HG03460 (cell line): ENCODE results near the gene POLD3.

ENCODE experiments used
- ATAC-seq: cut with Tn5 transposase; IDR thresholded peaks from one replicate; pipeline ENCODE4 v1.9.1; 2021; ENCODE audit not compliant: unreplicated experiment

The POLD3 gene

DNA sequence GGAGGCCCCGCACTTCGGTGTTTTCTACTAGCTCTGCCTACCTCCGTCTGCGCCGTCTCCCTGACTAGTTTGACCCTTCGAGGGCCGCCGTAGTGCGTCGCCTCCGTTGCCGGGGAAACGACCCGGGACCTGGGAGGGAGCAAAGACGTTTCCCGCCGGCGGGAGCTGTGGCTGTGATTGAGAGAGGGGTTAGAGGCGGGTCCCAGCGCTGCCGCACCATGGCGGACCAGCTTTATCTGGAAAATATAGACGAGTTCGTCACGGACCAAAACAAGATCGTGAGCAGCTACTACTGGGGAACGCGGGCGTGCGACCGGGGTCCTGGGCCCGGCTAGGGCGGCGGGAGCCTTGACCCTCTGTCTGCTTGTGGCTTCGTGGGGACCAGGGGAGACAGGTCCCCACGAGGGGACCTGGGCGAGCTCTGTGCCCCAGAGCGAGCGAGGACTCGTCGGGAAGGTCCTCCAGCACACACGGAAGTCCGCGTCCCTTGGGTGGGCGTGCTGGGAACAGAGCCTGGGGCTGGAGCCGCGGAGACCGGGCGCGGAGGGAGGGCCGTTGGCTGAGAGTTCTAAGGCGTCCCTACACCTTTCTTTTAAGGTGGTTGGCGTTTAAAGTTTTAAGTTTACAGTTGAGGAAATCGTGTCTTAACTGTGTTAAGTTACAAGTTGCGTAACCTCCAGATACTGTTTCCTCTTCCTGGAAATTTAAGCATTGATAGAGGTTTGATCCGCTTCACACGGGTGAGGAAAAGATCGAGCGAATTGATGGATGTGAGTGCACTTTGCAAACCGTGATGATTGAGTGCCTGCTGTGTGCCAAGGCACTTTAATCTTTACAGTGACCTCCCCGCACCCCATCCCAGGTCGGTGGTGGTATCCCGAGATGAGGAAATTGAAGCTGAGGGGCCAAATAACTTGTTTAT, at the start of gene POLD3:
TSS of gene POLD3 (plus strand) at position 142 of the 922 bp plus-strand sequence. CDS start at position 219, 77 bp downstream.
- peak; percentile 92 for ATAC-seq

DNA sequence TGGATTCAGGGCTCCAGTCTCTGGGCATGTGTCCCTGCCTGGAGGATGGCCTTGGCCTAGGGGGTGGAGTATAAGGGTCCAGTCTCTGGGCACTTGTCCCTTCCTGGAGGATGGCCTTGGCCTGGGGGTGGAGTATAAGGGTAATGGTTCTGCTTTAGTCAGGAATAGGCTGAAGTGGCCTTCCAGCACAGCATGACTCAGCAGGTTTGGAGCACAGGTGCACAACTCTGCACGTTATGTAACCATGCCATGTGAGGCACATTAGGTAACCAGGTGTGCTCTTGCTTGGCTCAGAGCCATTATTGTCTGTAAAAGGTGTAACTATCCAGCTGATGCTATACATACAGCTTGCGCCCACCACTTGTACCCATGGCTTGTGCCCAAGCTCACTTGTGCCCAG, 48.4 kb upstream of the POLD3 start:
- ATAC-seq: no peak

DNA sequence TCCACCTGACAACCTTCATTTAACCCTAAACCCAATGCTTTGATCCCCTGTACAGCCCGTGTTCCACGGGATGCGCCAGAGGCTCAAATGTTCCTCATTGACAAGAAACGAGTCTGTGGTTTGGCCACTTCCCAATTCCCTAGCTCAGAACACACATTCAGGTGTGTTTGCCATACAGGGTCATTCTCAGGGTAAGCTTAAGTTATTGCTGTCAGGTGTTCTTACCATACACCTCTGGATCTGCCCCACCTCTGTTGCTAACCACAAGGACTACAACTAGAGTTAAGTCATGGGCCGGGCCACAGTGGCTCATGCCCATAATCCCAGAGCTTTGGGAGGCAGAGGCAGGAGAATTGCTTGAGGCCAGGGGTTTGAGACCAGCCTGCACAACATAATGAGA, 45.6 kb upstream of the POLD3 start:
- no peak for ATAC-seq

DNA sequence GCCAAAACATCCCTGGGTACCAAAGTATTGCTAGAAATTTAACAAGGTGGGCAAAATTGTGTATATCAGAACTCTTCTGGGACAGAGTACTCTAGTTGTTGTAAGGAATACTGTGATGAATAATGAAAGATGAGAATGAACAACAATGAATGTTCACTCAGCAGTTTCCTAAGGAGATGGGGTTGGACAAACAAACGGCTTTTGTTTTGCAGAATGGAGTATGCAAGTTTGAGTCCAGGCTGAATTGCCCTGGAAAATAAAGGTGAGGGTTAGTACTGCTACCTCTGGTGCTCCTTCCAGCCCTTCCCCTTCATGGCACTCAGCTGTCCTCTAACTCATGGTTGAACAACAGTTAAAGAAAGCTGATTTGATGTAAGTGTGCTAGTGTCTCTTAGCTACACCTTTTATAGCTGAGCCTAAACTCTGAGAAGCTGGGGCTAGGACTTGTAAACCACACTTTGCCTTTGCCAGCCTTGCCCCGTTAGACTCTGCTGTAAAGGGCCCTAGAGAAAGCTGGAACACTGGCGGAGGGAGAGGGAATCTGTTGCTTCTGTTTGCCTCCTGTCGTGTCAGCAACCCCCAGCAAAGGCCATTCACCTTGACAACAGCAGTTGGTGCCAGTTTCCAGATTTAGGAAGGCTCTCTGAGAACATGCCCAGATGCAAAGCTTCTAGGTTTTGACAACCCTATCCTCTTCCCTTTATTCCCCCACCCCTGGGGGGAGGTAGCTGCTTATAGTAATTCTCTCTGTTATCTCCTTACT, 41.2 kb upstream of the POLD3 start:
- ATAC-seq: no peak

GRCh38 chr11:74551754-74552145, 40.6 kb upstream of the POLD3 start:
- ATAC-seq: no peak

DNA sequence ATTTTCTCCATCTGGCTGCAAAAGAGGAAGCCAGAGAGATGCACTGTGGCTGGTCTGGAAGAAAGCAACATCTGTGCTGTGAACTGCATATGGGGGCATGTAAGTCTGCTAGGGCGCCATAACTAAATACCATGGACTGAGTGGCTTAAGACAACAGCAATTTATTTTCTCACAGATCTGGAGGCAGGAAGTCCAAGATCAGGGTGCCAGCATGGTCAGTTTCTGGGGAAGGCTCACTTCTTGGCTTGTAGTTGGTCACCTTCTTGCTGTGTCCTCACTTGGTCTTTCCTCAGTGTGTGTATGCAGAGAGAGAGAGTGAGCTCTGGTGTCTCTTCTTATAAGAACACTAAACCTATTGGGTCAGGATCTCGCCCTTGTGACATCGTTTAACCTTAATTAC, 34.9 kb upstream of the POLD3 start:
- no peak for ATAC-seq

- ATAC-seq: no peak
Measured at GRCh38 chr11:74559110-74559933, 33.1 kb upstream of the POLD3 start.

DNA sequence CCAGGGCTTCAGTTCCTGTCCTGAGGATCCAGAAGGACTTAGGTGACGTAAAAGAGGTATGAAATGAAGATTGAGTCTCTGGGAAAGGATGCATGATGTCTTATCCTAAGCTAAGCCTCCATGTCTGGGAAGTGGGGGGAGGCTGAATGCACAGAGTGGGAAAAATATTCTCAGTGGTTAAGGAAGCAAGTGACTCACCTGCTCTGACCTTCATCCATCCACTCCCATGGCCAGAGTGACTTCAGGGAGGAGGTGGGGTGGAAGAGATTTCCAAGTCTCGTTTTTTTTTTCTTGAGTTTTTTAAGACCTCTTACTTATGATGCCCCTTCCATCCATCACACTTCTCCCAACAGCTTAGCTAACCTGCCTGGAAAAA, 32.5 kb upstream of the POLD3 start:
- ATAC-seq: no peak

DNA sequence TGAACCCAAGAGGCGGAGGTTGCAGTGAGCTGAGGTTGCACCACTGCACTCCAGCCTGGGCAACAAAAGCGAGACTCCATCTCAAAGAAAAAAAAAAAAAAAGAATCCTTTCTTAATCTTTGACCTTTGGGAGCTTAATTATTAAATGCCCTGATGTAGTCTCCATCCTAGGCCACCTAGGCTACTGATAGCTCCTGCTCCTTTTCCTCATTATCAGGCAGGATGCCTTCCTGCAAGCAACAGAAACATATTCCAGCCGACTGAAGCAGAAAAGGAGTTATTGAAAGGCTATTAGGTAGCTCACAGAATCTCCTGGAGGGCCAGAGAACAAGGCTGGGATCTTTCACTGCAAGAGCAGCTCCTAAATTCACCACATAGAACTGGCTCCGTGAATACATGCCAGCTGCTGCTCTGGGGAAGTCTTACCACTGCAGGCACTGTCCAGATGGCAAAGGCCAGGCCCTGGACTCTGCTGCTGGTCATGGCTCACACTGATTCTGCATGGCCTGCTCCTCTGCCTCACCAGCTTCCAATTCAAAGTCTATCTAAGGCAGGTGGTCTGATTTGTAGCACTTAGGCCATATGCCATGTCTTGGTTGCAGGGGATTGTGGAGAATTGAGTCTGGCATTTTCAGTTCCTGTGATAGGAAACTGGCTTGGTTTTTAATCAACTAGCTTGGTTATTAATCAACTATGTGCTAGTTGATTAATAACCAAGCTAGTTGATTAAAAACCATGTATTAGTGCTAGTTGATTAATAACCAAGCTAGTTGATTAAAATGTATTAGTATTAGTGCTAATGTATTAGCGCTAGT, 26.0 kb upstream of the POLD3 start:
- no peak for ATAC-seq

GRCh38 chr11:74568028-74568427, 24.4 kb upstream of the POLD3 start:
- ATAC-seq: no peak

- no peak for ATAC-seq
Measured at GRCh38 chr11:74570266-74571061, 21.9 kb upstream of the POLD3 start.

DNA sequence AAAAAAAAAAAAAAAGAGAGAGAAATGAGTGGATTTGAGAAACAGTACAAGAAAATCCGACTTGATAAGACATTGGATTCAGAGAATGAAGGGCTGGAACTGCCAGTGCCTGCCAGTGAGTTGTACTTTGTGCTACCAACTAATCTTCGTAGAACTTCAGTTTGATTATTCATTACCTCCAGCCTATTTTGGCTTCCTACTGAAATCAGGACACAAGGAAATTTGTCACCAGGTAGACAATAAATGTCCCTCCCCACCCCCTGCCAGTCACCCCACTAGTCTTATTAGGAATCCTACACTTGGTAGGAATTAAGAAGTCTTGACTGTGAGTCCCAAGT, 21.4 kb upstream of the POLD3 start:
- ATAC-seq: no peak

GRCh38 chr11:74572349-74572748, 20.0 kb upstream of the POLD3 start:
- ATAC-seq: no peak

DNA sequence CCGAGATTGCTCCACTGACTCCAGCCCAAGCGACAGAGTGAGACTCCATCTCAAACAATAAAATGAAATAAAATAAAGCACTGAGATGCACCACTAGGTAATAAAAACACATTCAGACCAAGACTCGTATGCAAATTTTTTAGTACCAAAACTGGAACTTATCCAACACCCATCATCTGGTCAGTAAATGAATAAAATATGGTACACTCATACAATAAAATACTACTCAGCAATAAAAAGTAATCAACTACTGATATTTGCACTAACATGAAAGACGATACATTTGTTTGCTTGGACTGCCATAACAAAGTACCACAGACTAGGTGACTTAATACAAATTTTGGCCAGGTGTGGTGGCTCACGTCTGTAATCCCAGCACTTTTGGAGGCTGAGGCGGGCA, 17.8 kb upstream of the POLD3 start:
- no peak for ATAC-seq

DNA sequence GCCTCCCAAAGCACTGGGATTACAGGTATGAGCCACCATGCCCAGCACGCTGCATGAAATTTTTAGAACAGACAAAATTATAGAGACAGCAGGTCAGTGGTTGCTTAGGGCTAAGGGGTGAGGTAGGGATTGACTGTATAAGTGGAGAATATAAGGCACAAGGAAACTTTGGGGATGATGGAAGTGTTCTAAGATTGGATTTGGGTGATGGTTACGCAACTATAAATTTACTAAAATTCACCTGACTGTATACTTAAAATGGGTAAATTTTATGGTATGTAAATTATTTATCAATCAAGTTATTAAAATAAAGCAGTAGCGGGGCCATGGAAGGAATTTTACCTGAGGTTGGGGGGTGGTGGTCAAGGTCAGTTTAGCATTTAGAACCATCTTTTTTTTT, 16.4 kb upstream of the POLD3 start:
- ATAC-seq: no peak

DNA sequence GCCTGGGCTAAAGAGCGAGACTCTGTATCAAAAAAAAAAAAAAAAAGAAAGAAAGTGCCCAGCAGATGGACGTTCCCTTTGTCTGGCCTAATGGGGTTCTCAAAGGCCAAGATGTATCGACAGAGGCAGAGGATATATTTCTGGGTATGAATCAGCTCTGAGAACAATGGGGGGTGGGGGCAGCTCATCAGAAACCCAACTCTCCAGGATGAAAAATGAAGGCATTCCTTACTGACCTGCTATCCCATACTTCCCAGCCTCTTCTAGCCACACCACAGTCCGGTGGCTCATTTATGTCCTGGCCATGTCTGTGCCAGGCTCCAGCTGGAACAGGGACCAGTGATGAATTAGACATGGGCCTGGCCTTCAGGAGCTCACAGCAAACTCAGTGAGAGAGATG, 15.2 kb upstream of the POLD3 start:
- ATAC-seq: no peak

DNA sequence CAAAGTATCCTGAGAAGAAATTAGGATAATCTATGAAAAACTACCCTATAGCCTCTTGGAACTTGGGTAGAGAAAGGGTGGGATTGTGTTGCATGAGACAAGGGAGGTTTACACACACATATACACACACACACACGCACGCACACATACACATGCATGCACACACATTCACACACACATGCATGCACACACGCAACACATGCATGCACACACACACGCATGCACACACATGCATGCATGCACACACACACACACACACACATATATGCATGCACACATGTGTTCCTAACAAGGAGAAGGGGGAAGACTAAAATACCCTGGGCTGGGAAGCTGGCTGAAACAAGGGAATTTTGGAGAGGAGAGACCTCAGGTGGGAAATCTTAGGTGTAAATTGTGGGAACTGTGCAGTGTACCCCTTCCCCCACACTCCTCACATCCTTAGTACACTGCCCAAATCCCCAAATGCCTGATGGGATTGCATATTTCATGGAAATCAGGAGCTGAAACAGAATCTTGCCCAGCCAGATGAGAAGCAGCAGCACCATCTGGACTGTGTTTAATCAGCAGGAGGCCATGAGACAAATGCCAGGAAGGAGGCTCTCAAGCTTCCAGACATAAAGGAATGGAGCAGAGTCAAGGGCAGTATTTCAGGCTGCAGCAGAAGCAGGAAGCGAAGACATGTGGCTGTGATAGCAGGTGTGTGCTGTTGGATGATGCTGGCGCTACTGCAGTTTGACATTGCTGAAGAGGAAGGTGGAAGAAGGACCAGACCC, 14.6 kb upstream of the POLD3 start:
- no peak for ATAC-seq

DNA sequence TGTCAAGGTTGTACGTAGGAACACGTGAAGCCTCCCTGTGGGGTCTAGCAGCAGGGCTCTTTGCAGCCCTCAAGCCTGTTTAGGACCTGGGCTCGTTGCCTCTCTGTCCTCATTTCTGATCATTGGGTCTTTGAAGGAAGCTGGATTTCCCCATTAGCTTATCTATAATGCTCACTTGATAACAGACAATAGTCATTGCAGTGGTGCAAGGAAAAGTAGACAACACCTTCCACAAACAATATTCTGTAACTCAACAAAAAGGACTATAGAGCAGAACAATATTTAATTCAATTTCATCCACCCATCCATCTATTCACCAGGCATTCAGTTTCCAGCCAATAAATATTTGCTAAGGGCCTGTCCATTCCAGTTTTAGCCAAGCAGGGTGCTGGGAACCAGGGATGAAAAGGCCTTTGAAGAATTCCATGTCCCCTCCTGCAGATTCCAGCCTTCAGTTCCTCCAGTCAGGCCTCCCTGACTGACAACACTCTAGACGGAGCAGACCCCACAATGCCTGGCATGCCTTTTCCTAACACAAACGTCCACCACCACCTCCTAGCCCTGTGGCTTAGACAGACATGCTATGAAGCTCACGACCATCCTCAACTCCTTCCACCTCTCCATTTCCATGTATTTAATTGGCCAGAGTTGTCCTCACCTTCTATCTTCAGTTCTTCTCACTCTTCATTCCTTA, 12.7 kb upstream of the POLD3 start:
- no peak for ATAC-seq
